Activated CD4-positive, CD25-positive, alpha-beta regulatory T cell treated with anti-CD3 and anti-CD28 coated beads, Interleukin-2, amount 50 U/mL, for 72 hours (primary cell): ENCODE data around the gene MAT2A.

Experiments
- DNase-seq: peaks from one replicate; pipeline ENCODE4 v3.0.0; 2021

The MAT2A gene

GRCh38 chr2:85538507-85539360, at the start of gene MAT2A:
TSS of gene MAT2A (plus strand) at chr2:85539168. CDS start at chr2:85539288, 120 bp downstream.
- DNase-seq: peak; percentile 94

- no peak for DNase-seq
Observed at GRCh38 chr2:85490861-85491755, 47.9 kb upstream of the MAT2A start.

- no peak for DNase-seq
Observed at GRCh38 chr2:85496436-85496835, 42.5 kb upstream of the MAT2A start.

- no peak for DNase-seq
Observed at GRCh38 chr2:85497944-85498630, 40.9 kb upstream of the MAT2A start.

- DNase-seq: no peak
Observed at GRCh38 chr2:85501248-85501647, 37.7 kb upstream of the MAT2A start.

- no peak for DNase-seq
Observed at GRCh38 chr2:85502720-85503119, 36.2 kb upstream of the MAT2A start.

- DNase-seq: no peak
Observed at GRCh38 chr2:85503168-85503850, 35.7 kb upstream of the MAT2A start.

GRCh38 chr2:85503851-85504777, 34.9 kb upstream of the MAT2A start:
- no peak for DNase-seq

- DNase-seq: no peak
Observed at GRCh38 chr2:85504778-85505261, 34.1 kb upstream of the MAT2A start.

- no peak for DNase-seq
Observed at GRCh38 chr2:85505551-85506238, 33.3 kb upstream of the MAT2A start.

GRCh38 chr2:85506768-85507181, 32.2 kb upstream of the MAT2A start:
- DNase-seq: no peak

GRCh38 chr2:85511008-85511811, 27.8 kb upstream of the MAT2A start:
- no peak for DNase-seq

- DNase-seq: no peak
Observed at GRCh38 chr2:85514323-85514722, 24.6 kb upstream of the MAT2A start.

GRCh38 chr2:85516653-85517389, 22.1 kb upstream of the MAT2A start:
- no peak for DNase-seq

- no peak for DNase-seq
Observed at GRCh38 chr2:85522090-85522647, 16.8 kb upstream of the MAT2A start.

GRCh38 chr2:85523062-85523902, 15.7 kb upstream of the MAT2A start:
- no peak for DNase-seq

- no peak for DNase-seq
Observed at GRCh38 chr2:85523903-85524335, 15.0 kb upstream of the MAT2A start.
